Esophagus muscularis mucosa (tissue), 3 donors: ENCODE measurements around the gene CAPZB.

Experiments
- POLR2AphosphoS5 ChIP-seq, 2 donors: sonication (generic); formaldehyde crosslinking; IDR thresholded peaks; one replicate each; pipeline ENCODE4 v1.6.1; 2017; ENCODE audit warnings: antibody characterized with exemption in 2 of 2
- TF ChIP-seq, protein P1 (sequence below), 3 experiments: fragments of 200-600 bp in 2 of 3; fragments of 450-650 bp in 1 of 3; sonication (generic) in 2 of 3; IDR thresholded peaks; one replicate each; pipeline ENCODE4 v1.5.1; 2017 to 2019; ENCODE audit warnings: antibody characterized with exemption in 3 of 3, mild to moderate bottlenecking in 2 of 3, moderate library complexity in 1 of 3

DNA sequence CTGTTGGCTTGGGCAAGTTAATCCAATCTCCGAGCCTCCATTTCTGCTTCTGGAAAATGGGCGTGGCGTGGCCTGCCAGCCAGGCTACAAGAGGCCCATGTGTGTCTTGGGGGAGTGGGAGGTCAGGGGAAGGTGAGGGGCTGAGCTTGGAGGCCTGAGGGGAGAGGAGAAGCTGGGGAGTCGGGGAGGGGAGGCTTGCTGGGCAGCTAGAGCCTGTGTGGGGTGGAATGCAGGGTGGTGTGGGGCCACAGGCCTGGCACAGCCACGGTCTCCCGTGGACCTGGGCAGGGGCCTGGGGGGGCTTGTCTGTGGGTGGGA lies 158.6 kb downstream of the CAPZB start:
- TF ChIP-seq POLR2AphosphoS5 (IDR thresholded peaks at IDR 0.05), result no peak
- TF ChIP-seq, protein P1, sequence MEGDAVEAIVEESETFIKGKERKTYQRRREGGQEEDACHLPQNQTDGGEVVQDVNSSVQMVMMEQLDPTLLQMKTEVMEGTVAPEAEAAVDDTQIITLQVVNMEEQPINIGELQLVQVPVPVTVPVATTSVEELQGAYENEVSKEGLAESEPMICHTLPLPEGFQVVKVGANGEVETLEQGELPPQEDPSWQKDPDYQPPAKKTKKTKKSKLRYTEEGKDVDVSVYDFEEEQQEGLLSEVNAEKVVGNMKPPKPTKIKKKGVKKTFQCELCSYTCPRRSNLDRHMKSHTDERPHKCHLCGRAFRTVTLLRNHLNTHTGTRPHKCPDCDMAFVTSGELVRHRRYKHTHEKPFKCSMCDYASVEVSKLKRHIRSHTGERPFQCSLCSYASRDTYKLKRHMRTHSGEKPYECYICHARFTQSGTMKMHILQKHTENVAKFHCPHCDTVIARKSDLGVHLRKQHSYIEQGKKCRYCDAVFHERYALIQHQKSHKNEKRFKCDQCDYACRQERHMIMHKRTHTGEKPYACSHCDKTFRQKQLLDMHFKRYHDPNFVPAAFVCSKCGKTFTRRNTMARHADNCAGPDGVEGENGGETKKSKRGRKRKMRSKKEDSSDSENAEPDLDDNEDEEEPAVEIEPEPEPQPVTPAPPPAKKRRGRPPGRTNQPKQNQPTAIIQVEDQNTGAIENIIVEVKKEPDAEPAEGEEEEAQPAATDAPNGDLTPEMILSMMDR (IDR thresholded peaks at IDR 0.05), result no peak
